Measurements from ENCODE around the gene PPARA. TPM values are rescaled to one million over a fixed set of nuclear protein-coding genes. Genes with fewer than 3 reads are reported as not detected.

Gene PPARA
- total RNA-seq, 1 experiment from 2014 or later = 14.5 TPM

DNA sequence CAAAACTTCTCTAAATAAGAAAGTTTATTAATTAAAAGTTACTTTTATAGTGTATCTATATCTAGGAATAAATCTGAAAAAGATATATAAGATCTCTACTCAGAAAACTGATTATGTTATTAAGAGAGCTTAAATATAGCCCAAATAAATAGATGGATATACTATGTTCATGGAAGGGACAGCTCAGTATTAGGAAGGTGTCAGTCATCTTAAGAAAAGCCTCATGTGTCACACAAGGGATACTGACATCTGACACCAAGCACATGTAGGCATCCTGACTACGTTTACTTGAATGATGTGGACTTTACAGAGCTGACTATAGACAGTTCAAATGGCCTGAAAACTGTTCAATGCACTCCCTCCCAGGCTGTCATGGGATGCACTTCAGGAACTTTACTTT lies 19.3 kb downstream of the PPARA start:
- H4K20me1 ChIP-seq (ENCODE audit: insufficient read depth) = no peaks in the 10 kb centered on the region
- H2AFZ ChIP-seq (ENCODE audit: low read depth, low read length, poor library complexity, severe bottlenecking) = no peak overlapping the region
- no peaks in the 10 kb centered on the region; a peak in 1 of 4 replicates for H3K9me3 ChIP-seq (ENCODE audit: control insufficient read depth in 1 of 2, insufficient read depth in 1 of 2, low read depth in 1 of 2, low read length in 2 of 2)
- TF ChIP-seq EGR1 (IDR thresholded peaks at IDR 0.05; ENCODE audit: low read depth) (no peak), POLR2A (IDR thresholded peaks at IDR 0.05; ENCODE audit: borderline replicate concordance, extremely low read depth, insufficient read depth, insufficient read length) (no peak), SRF (IDR thresholded peaks at IDR 0.05; ENCODE audit: low read depth) (no peak), ZBTB33 (IDR thresholded peaks at IDR 0.05; ENCODE audit: extremely low read depth, insufficient replicate concordance, low read length) (no peak)
- TF ChIP-seq, protein P1, sequence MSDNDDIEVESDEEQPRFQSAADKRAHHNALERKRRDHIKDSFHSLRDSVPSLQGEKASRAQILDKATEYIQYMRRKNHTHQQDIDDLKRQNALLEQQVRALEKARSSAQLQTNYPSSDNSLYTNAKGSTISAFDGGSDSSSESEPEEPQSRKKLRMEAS (IDR thresholded peaks at IDR 0.05) = 0 out of 2 replicates have a peak, but pooled peaks have one; percentile 17
- ATAC-seq (no peak), DNase-seq (ENCODE audit: low read depth, low spot score) (no peak)
- no peaks in the 10 kb centered on the region for H3K79me2 ChIP-seq (ENCODE audit: insufficient read depth, low read length)
- no peak overlapping the region for H3K27ac ChIP-seq (ENCODE audit: low read depth, low read length)
- BruUV-seq (replicated peaks) = no TSS peak
- H3K4me2 ChIP-seq (ENCODE audit: low read length) = no peak overlapping the region
- no peaks in the 10 kb centered on the region for H3K36me3 ChIP-seq (ENCODE audit: control insufficient read depth in 1 of 2, insufficient read depth in 2 of 2, low read length in 2 of 2)
- RAD21 ChIA-PET (ENCODE audit: low non-redundant PET in 1 of 2, low total read pairs in 2 of 2, uncharacterized antibody in 2 of 2, unreplicated experiment in 2 of 2) = no interaction called here
- POLR2A ChIA-PET = no interaction called here
- H3K9ac ChIP-seq (ENCODE audit: low read length) = no peak overlapping the region
- H3K4me3 ChIP-seq (replicated peaks in 1 of 2; ENCODE audit: low read depth in 1 of 2, low read length in 2 of 2) = no peak overlapping the region
- no peaks in the 10 kb centered on the region for H3K27me3 ChIP-seq (ENCODE audit: insufficient read depth, low read length)
- CTCF ChIA-PET = no interaction called here
- H3K9me2 ChIP-seq (ENCODE audit: insufficient read depth) = no peaks in the 10 kb centered on the region
- peaks cover 23 to 28% of the 10 kb centered on the region in 2 experiments for H3K4me1 ChIP-seq (ENCODE audit: control insufficient read depth in 1 of 2, insufficient read depth in 2 of 2, low read length in 2 of 2)
- intact Hi-C loops (cut with micrococcal nuclease) = no loop called here

GRCh38 chr22:46171940-46172339 lies 21.6 kb downstream of the PPARA start:
- no peak overlapping the region for H2AFZ ChIP-seq (ENCODE audit: low read depth, low read length, poor library complexity, severe bottlenecking)
- RAD21 ChIA-PET (ENCODE audit: low non-redundant PET in 1 of 2, low total read pairs in 2 of 2, uncharacterized antibody in 2 of 2, unreplicated experiment in 2 of 2) = no interaction called here
- no peaks in the 10 kb centered on the region for H3K36me3 ChIP-seq (ENCODE audit: control insufficient read depth in 1 of 2, insufficient read depth in 2 of 2, low read length in 2 of 2)
- peak overlapping the region; percentile 17; the same call in 1 of the 2 replicates for H3K27ac ChIP-seq (ENCODE audit: low read depth, low read length)
- intact Hi-C loops (cut with micrococcal nuclease) = no loop called here
- DNase-seq (ENCODE audit: low read depth, low spot score) = peak; percentile 15
- H3K9me3 ChIP-seq (ENCODE audit: control insufficient read depth in 1 of 2, insufficient read depth in 1 of 2, low read depth in 1 of 2, low read length in 2 of 2) = no peaks in the 10 kb centered on the region; a peak in 1 of 4 replicates
- POLR2A ChIA-PET = no interaction called here
- no TSS peak for BruUV-seq (replicated peaks)
- no peak overlapping the region for H3K9ac ChIP-seq (ENCODE audit: low read length)
- no peaks in the 10 kb centered on the region for H3K9me2 ChIP-seq (ENCODE audit: insufficient read depth)
- TF ChIP-seq ZNF274 (IDR thresholded peaks at IDR 0.05; ENCODE audit: low read depth, low read length) = no peak
- no peak for TF ChIP-seq EGR1 (IDR thresholded peaks at IDR 0.05; ENCODE audit: low read depth)
- TF ChIP-seq RAD21 (IDR thresholded peaks at IDR 0.05; ENCODE audit: low read depth) = no peak
- TF ChIP-seq, protein P1 (IDR thresholded peaks at IDR 0.05) = no peak
- no peak for TF ChIP-seq EZH2 (IDR thresholded peaks at IDR 0.05)
- no peak for TF ChIP-seq SP1 (IDR thresholded peaks at IDR 0.05; ENCODE audit: low read depth)
- TF ChIP-seq POLR2AphosphoS5 (IDR thresholded peaks at IDR 0.05; ENCODE audit: low read depth, low read length) = no peak
- no peak for TF ChIP-seq SRF (IDR thresholded peaks at IDR 0.05; ENCODE audit: low read depth)
- TF ChIP-seq ATF3 (IDR thresholded peaks at IDR 0.05) = no peak
- no peak for TF ChIP-seq JUND (IDR thresholded peaks at IDR 0.05)
- TF ChIP-seq FOSL1 (IDR thresholded peaks at IDR 0.05; ENCODE audit: low read depth) = no peak
- no peak for TF ChIP-seq CEBPB (IDR thresholded peaks at IDR 0.05; ENCODE audit: low read depth)
- TF ChIP-seq TCF7L2 (IDR thresholded peaks at IDR 0.05; ENCODE audit: borderline replicate concordance, extremely low read depth, insufficient read depth, insufficient read length) = no peak
- no peak for TF ChIP-seq POLR2A (IDR thresholded peaks at IDR 0.05; ENCODE audit: borderline replicate concordance, extremely low read depth, insufficient read depth, insufficient read length)
- TF ChIP-seq CBX3 (IDR thresholded peaks at IDR 0.05; ENCODE audit: low read depth) = no peak
- no peak for TF ChIP-seq YY1 (IDR thresholded peaks at IDR 0.05; ENCODE audit: extremely low read depth, insufficient replicate concordance, low read depth, low read length)
- H3K4me2 ChIP-seq (ENCODE audit: low read length) = peak overlapping the region; percentile 58
- no peaks in the 10 kb centered on the region for H3K79me2 ChIP-seq (ENCODE audit: insufficient read depth, low read length)
- peak; percentile 61 for ATAC-seq
- CTCF ChIA-PET = no interaction called here
- no peak overlapping the region for H3K4me3 ChIP-seq (replicated peaks in 1 of 2; ENCODE audit: low read depth in 1 of 2, low read length in 2 of 2)
- H3K27me3 ChIP-seq (ENCODE audit: insufficient read depth, low read length) = no peaks in the 10 kb centered on the region
- H3K4me1 ChIP-seq (ENCODE audit: control insufficient read depth in 1 of 2, insufficient read depth in 2 of 2, low read length in 2 of 2) = peaks cover 23 to 28% of the 10 kb centered on the region in 2 experiments
- H4K20me1 ChIP-seq (ENCODE audit: insufficient read depth) = no peaks in the 10 kb centered on the region
